ENCODE data around the gene RPS4Y1. TPM values are rescaled to one million over a fixed set of nuclear protein-coding genes. Genes with fewer than 3 reads are reported as not detected.

Gene RPS4Y1
- total and polyA plus RNA-seq, 2 of the 8 experiments (the other 6 are each of a cell fraction or from before 2014, with no cell fraction given), result 259 to 790 TPM

- H4K91ac ChIP-seq (replicated peaks; ENCODE audit: insufficient read length, low read length), result no peak overlapping the region
- peaks cover 26 to 92% (median 64%) of the 10 kb centered on the region in 4 experiments for H3K36me3 ChIP-seq (ENCODE audit: control insufficient read depth in 2 of 4, insufficient read depth in 4 of 4, low read length in 3 of 4)
- no peaks in the 10 kb centered on the region for H3K79me1 ChIP-seq (ENCODE audit: low read depth, low read length)
- no peak overlapping the region for H3K14ac ChIP-seq (ENCODE audit: insufficient read length)
- H2BK12ac ChIP-seq (ENCODE audit: low read depth, low read length), result no peak overlapping the region
- POLR2A ChIA-PET (ENCODE audit: partially characterized antibody), result interaction anchor here (0.9 to 1.5 kb wide), 4 partner anchors 10 to 17 kb away, joined by 3 to 6 read pairs (median 5); no protein-coding TSS in a partner anchor
- H3K56ac ChIP-seq (replicated peaks; ENCODE audit: insufficient read length, low read depth, low read length), result no peak overlapping the region
- WGBS, 2 experiments (ENCODE audit: extremely low coverage in 1 of 2, insufficient coverage in 1 of 2, insufficient read length in 1 of 2, insufficient replicate concordance in 2 of 2, low coverage in 1 of 2, low lambda C conversion rate in 2 of 2, missing lambda C conversion rate in 1 of 2), result 67% methylated on average over 1 of the region's 1 CpG; no CpG with 5 or more reads in 1 of the 2 experiments
- H3K23me2 ChIP-seq (ENCODE audit: low read depth, low read length), result no peaks in the 10 kb centered on the region
- H3K27me3 ChIP-seq (replicated peaks in 1 of 4; ENCODE audit: control insufficient read depth in 3 of 4, extremely low read depth in 1 of 4, insufficient read depth in 3 of 4, low read length in 3 of 4), result no peaks in the 10 kb centered on the region
- H3K79me2 ChIP-seq (ENCODE audit: control insufficient read depth in 1 of 2, insufficient read depth in 2 of 2, low read length in 2 of 2), result peaks cover 12 to 95% of the 10 kb centered on the region in 2 experiments; a peak in 3 of 4 replicates
- H3K27ac ChIP-seq (ENCODE audit: low read depth, low read length), result no peak overlapping the region
- no peak overlapping the region for H3K18ac ChIP-seq (ENCODE audit: extremely low read depth, low read length)
- H3K9me3 ChIP-seq (ENCODE audit: insufficient read depth in 2 of 2, low read depth in 1 of 2, low read length in 1 of 2), result no peaks in the 10 kb centered on the region
- no peaks in the 10 kb centered on the region for H3K4me1 ChIP-seq (replicated peaks in 1 of 4; ENCODE audit: control insufficient read depth in 3 of 4, insufficient read depth in 4 of 4, low read length in 3 of 4)
- no peak overlapping the region for H4K5ac ChIP-seq (ENCODE audit: insufficient read length, low read depth, low read length)
- no peak overlapping the region for H3K4ac ChIP-seq (replicated peaks; ENCODE audit: insufficient read length, low read depth, low read length)
- no peak for DNase-seq (ENCODE audit: low read depth in 1 of 2, low spot score in 2 of 2)
- H2BK5ac ChIP-seq (ENCODE audit: low read depth, low read length), result no peak overlapping the region
- no peak overlapping the region for H3K4me2 ChIP-seq (ENCODE audit: insufficient read depth in 1 of 2, low read depth in 2 of 2, low read length in 2 of 2)
- H2BK20ac ChIP-seq (ENCODE audit: low read length), result no peak overlapping the region
- CTCF ChIA-PET (ENCODE audit: partially characterized antibody), result no interaction called here
- no peak overlapping the region for H3K9ac ChIP-seq (replicated peaks in 1 of 4; ENCODE audit: extremely low read depth in 1 of 4, low read depth in 3 of 4, low read length in 3 of 4)
- no peak overlapping the region for H3K23ac ChIP-seq (ENCODE audit: insufficient read length)
- no peak for FAIRE-seq
- H2AK5ac ChIP-seq (ENCODE audit: low read depth, low read length), result no peak overlapping the region
- no peak overlapping the region for H2AFZ ChIP-seq (ENCODE audit: low read length)
- H4K8ac ChIP-seq (ENCODE audit: extremely low read depth, insufficient read depth, low read length), result no peak overlapping the region
- no peak overlapping the region for H3K4me3 ChIP-seq (ENCODE audit: extremely low read depth in 1 of 4, insufficient read depth in 2 of 4, low read depth in 3 of 4, low read length in 4 of 4)
- H2BK120ac ChIP-seq (replicated peaks; ENCODE audit: low read depth, low read length), result no peak overlapping the region
- peaks cover 7 to 33% of the 10 kb centered on the region in 2 experiments for H4K20me1 ChIP-seq (replicated peaks in 1 of 2; ENCODE audit: control insufficient read depth in 1 of 2, insufficient read depth in 2 of 2, low read length in 2 of 2)
- H2BK15ac ChIP-seq (ENCODE audit: low read length), result no peak overlapping the region
- TF ChIP-seq TCF12 (IDR thresholded peaks at IDR 0.05; ENCODE audit: low read depth, low read length) (no peak), RFX5 (IDR thresholded peaks at IDR 0.05; ENCODE audit: borderline replicate concordance, low read depth, low read length) (no peak), MAX (IDR thresholded peaks at IDR 0.05) (no peak), TAF1 (IDR thresholded peaks at IDR 0.05; ENCODE audit: low read depth, low read length) (no peak), JUN (IDR thresholded peaks at IDR 0.05; ENCODE audit: low read depth, low read length) (no peak), KDM4A (IDR thresholded peaks at IDR 0.05; ENCODE audit: low read depth, low read length, severe bottlenecking) (no peak), FOSL1 (IDR thresholded peaks at IDR 0.05; ENCODE audit: insufficient read depth, low read depth, low read length) (no peak), EZH2 (IDR thresholded peaks at IDR 0.05; ENCODE audit: low read depth, low read length, severe bottlenecking) (no peak), CTCF (IDR thresholded peaks at IDR 0.05; ENCODE audit: control extremely low read depth in 1 of 3, insufficient read depth in 1 of 3, low read depth in 1 of 3, low read length in 3 of 3) (no peak), RNF2 (IDR thresholded peaks at IDR 0.05; ENCODE audit: borderline replicate concordance, low read depth, low read length, missing control alignments, poor library complexity, severe bottlenecking) (no peak), GABPA (IDR thresholded peaks at IDR 0.05; ENCODE audit: borderline replicate concordance, insufficient read depth, low read length) (no peak)
These were observed 8.0 kb downstream of the RPS4Y1 start for GRCh38 chrY:2849368-2849767.

Measured in H1 (cell line).